Endothelial cell of umbilical vein (primary cell): Measurements from ENCODE around the gene SKP1.
"Not testable (repeated sequence)": the region's sequence is repeated elsewhere in the genome, so short reads cannot be mapped to it uniquely, and the experiment has no call there.

Experiments used
- EZH2 ChIP-seq: IDR thresholded peaks from 2 replicates; pipeline ENCODE4 v1.6.1; 2012; ENCODE audit warnings: borderline replicate concordance, low read depth, mild to moderate bottlenecking, moderate library complexity, low read length, inconsistent platforms; ENCODE audit not compliant: severe bottlenecking
- FOS ChIP-seq: IDR thresholded peaks from 2 replicates; pipeline ENCODE4 v1.6.1; 2011; ENCODE audit warnings: mild to moderate bottlenecking, low read length, moderate library complexity, borderline replicate concordance; ENCODE audit not compliant: insufficient read depth
- GATA2 ChIP-seq: IDR thresholded peaks from 2 replicates; pipeline ENCODE4 v1.7.0; 2011; ENCODE audit warnings: low read depth, mild to moderate bottlenecking, moderate library complexity, mixed read lengths, low read length; ENCODE audit not compliant: insufficient read length, insufficient read depth
- MYC ChIP-seq: IDR thresholded peaks from one replicate; pipeline ENCODE4 v1.6.1; 2011; ENCODE audit warnings: mild to moderate bottlenecking, low read depth, low read length
- POLR2A ChIP-seq: IDR thresholded peaks from 2 replicates; pipeline ENCODE4 v1.6.1; 2012; ENCODE audit warnings: low read depth, mild to moderate bottlenecking, control low read depth, low read length
- TF ChIP-seq, protein P1 (sequence below), 2 donors: IDR thresholded peaks; 1 replicate in 1 of 2; 2 replicates in 1 of 2; pipeline ENCODE4 v1.5.1; 2011; ENCODE audit warnings: low read length in 2 of 2, mild to moderate bottlenecking in 2 of 2, moderate library complexity in 2 of 2, control low read depth in 1 of 2, inconsistent platforms in 1 of 2, low read depth in 1 of 2; ENCODE audit not compliant: insufficient read depth in 1 of 2; ENCODE audit errors: extremely low read depth in 1 of 2

DNA sequence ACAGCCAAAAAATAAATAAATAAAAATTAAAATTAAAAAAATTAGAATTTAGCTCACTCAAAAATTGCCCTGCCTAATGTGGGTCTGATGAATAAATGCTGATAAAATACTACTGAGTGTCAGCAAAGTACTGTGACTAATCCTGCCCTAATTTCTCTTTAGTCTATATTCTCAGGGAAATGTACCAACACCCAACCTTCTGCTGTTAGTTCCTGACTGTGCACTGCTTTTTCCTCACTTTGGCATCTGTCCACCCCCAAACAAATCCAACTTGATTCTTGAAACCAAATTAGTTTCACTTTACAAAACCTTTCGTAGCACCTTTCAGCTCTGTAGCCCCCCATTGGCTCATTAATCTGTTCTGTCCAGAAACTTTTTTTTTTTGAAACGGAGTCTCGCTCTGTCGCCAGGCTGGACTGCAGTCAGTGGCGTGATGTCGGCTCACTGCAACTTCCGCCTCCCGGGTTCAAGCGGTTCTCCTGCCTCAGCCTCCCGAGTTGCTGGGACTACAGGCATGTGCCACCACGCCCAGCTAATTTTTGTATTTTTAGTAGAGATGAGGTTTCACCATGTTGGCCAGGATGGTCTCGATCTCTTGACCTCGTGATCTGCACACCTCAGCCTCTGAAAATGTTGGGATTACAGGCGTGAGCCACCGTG is 24.4 kb downstream of the SKP1 start:
- TF ChIP-seq, protein P1, sequence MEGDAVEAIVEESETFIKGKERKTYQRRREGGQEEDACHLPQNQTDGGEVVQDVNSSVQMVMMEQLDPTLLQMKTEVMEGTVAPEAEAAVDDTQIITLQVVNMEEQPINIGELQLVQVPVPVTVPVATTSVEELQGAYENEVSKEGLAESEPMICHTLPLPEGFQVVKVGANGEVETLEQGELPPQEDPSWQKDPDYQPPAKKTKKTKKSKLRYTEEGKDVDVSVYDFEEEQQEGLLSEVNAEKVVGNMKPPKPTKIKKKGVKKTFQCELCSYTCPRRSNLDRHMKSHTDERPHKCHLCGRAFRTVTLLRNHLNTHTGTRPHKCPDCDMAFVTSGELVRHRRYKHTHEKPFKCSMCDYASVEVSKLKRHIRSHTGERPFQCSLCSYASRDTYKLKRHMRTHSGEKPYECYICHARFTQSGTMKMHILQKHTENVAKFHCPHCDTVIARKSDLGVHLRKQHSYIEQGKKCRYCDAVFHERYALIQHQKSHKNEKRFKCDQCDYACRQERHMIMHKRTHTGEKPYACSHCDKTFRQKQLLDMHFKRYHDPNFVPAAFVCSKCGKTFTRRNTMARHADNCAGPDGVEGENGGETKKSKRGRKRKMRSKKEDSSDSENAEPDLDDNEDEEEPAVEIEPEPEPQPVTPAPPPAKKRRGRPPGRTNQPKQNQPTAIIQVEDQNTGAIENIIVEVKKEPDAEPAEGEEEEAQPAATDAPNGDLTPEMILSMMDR (IDR thresholded peaks at IDR 0.05; ENCODE audit: extremely low read depth in 1 of 2, insufficient read depth in 1 of 2, low read depth in 1 of 2, low read length in 2 of 2): not testable (repeated sequence)
- TF ChIP-seq GATA2, FOS, MYC, POLR2A, EZH2: not testable (repeated sequence)
